Tibial artery (tissue), 4 donors: ENCODE data around the gene PUM1.

Source experiments
- DNase-seq, 2 donors: peaks; one replicate each; pipeline ENCODE4 v3.0.0-alpha.2; 2019
- H3K27ac ChIP-seq, 2 donors: fragments of 200-600 bp; sonication (generic) in 1 of 2; 1 replicate in 1 of 2; 2 replicates in 1 of 2; pipeline ENCODE4 v1.5.1; 2018 to 2019; ENCODE audit warnings: mild to moderate bottlenecking in 1 of 2
- H3K27me3 ChIP-seq, 2 donors: fragments of 200-600 bp; sonication (generic) in 1 of 2; one replicate each; pipeline versions ENCODE4 v1.5.1 to v1.6.0; 2016 to 2019
- H3K36me3 ChIP-seq, 3 donors: fragments of 200-600 bp; sonication (generic) in 2 of 3; one replicate each; pipeline ENCODE4 v1.5.1; 2016 to 2019; ENCODE audit warnings: mild to moderate bottlenecking in 2 of 3
- H3K4me1 ChIP-seq, 4 donors: fragments of 200-600 bp; sonication (generic) in 2 of 4; 1 replicate in 3 of 4; 2 replicates in 1 of 4; pipeline ENCODE4 v1.5.1; 2016 to 2019
- H3K4me3 ChIP-seq, 2 donors: fragments of 200-600 bp; sonication (generic) in 1 of 2; 1 replicate in 1 of 2; 2 replicates in 1 of 2; pipeline ENCODE4 v1.5.1; 2018 to 2019; ENCODE audit warnings: mild to moderate bottlenecking in 2 of 2
- H3K9me3 ChIP-seq, 3 donors: fragments of 200-600 bp; sonication (generic) in 1 of 3; one replicate each; pipeline ENCODE4 v1.5.1; 2016 to 2019
- intact Hi-C: fragments of 100-400 bp; cut with DNase I; formaldehyde crosslinking; loops from one replicate; pipeline ENCODE4 v1.15.0; 2023; ENCODE audit warnings: low total_unique reads
- TF ChIP-seq, protein P1 (sequence below), 2 experiments: fragments of 200-600 bp in 1 of 2; fragments of 450-650 bp in 1 of 2; IDR thresholded peaks; one replicate each; pipeline ENCODE4 v1.5.1; 2017 to 2019; ENCODE audit warnings: antibody characterized with exemption in 2 of 2, mild to moderate bottlenecking in 1 of 2, moderate library complexity in 1 of 2

The PUM1 gene

GRCh38 chr1:30934613-30935012 lies 130.9 kb downstream of the PUM1 start:
- H3K4me1 ChIP-seq, result peaks cover 0 to 7% (median 0%) of the 10 kb centered on the region in 4 donors
- H3K4me3 ChIP-seq, result no peak overlapping the region
- no peak overlapping the region for H3K27ac ChIP-seq
- intact Hi-C loops, result no loop called here
- DNase-seq, result no peak
- no peaks in the 10 kb centered on the region for H3K9me3 ChIP-seq
- peaks cover 54 to 81% (median 58%) of the 10 kb centered on the region in 3 donors for H3K36me3 ChIP-seq
- no peaks in the 10 kb centered on the region for H3K27me3 ChIP-seq
- TF ChIP-seq, protein P1, sequence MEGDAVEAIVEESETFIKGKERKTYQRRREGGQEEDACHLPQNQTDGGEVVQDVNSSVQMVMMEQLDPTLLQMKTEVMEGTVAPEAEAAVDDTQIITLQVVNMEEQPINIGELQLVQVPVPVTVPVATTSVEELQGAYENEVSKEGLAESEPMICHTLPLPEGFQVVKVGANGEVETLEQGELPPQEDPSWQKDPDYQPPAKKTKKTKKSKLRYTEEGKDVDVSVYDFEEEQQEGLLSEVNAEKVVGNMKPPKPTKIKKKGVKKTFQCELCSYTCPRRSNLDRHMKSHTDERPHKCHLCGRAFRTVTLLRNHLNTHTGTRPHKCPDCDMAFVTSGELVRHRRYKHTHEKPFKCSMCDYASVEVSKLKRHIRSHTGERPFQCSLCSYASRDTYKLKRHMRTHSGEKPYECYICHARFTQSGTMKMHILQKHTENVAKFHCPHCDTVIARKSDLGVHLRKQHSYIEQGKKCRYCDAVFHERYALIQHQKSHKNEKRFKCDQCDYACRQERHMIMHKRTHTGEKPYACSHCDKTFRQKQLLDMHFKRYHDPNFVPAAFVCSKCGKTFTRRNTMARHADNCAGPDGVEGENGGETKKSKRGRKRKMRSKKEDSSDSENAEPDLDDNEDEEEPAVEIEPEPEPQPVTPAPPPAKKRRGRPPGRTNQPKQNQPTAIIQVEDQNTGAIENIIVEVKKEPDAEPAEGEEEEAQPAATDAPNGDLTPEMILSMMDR (IDR thresholded peaks at IDR 0.05), result no peak

GRCh38 chr1:30933874-30934252 lies 131.7 kb downstream of the PUM1 start:
- Histone ChIP-seq H3K27me3 (no peaks in the 10 kb centered on the region), H3K4me1 (peaks cover 0 to 7% (median 0%) of the 10 kb centered on the region in 4 donors), H3K27ac (no peak overlapping the region), H3K4me3 (no peak overlapping the region), H3K36me3 (peaks cover 46 to 73% (median 50%) of the 10 kb centered on the region in 3 donors), H3K9me3 (no peaks in the 10 kb centered on the region)
- no peak for DNase-seq
- TF ChIP-seq, protein P1 (IDR thresholded peaks at IDR 0.05), result no peak
- intact Hi-C loops, result no loop called here

GRCh38 chr1:30930631-30931173 lies 134.8 kb downstream of the PUM1 start:
- Histone ChIP-seq H3K27ac (no peak overlapping the region), H3K27me3 (no peaks in the 10 kb centered on the region), H3K9me3 (no peaks in the 10 kb centered on the region), H3K36me3 (peaks cover 19 to 45% (median 31%) of the 10 kb centered on the region in 3 donors), H3K4me3 (no peak overlapping the region), H3K4me1 (peaks cover 0 to 7% (median 0%) of the 10 kb centered on the region in 4 donors)
- TF ChIP-seq, protein P1 (IDR thresholded peaks at IDR 0.05), result no peak
- DNase-seq, result no peak
- intact Hi-C loops, result no loop called here

GRCh38 chr1:30929944-30930525 lies 135.5 kb downstream of the PUM1 start:
- intact Hi-C loops, result no loop called here
- no peak for DNase-seq
- H3K4me1 ChIP-seq, result peaks cover 0 to 7% (median 0%) of the 10 kb centered on the region in 4 donors
- no peak overlapping the region for H3K27ac ChIP-seq
- no peak overlapping the region for H3K4me3 ChIP-seq
- H3K27me3 ChIP-seq, result no peaks in the 10 kb centered on the region
- H3K36me3 ChIP-seq, result peaks cover 14 to 40% (median 28%) of the 10 kb centered on the region in 3 donors
- TF ChIP-seq, protein P1 (IDR thresholded peaks at IDR 0.05), result no peak
- no peaks in the 10 kb centered on the region for H3K9me3 ChIP-seq

DNA sequence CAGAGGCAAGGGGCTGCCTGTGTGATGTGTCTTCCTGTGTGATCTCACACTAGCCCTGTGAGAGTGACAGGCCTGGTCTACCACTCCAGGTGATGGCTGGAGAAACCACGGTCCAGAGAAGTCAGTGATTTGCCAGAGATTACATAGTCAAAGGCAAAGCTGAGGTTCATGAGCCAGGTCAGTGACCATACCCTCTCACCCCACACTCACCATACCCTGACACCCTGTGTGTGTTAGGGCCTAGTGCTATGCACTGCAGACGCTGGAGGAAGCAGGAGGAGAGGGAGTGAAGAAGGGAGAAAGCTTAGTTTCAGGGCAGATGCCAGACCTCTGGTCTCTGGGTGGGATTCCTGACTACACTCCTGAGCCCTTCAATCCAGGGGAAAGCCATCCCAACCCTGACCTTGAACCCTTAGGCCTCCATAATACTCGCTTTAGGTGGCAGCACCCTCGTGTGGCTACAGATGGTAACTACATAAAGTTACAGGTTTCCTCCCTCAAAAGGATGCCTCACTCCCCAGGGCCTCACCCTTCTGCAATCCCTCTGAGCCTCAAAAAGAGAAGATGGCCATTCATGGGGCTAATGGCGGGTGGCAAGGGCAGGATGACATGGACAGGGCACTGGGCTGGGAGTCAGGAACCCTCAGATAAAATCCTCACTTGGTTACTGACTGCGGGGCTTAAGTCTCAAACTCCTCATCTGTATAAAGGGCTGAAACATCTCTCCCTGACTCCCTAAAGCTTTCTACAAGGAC lies 136.2 kb downstream of the PUM1 start:
- Histone ChIP-seq H3K27ac (no peak overlapping the region), H3K4me3 (no peak overlapping the region), H3K27me3 (peaks cover 0 to 6% of the 10 kb centered on the region in 2 donors), H3K36me3 (peaks cover 8 to 33% (median 21%) of the 10 kb centered on the region in 3 donors), H3K4me1 (peaks cover 0 to 7% (median 0%) of the 10 kb centered on the region in 4 donors), H3K9me3 (no peaks in the 10 kb centered on the region)
- DNase-seq, result no peak
- intact Hi-C loops, result no loop called here
- TF ChIP-seq, protein P1 (IDR thresholded peaks at IDR 0.05), result peak; percentile 67 to 75
